ENCODE measurements around the gene SPOPL.

GRCh38 chr2:138501425-138502254 is at the start of gene SPOPL:
- TF ChIP-seq POLR2A (IDR thresholded peaks at IDR 0.05; ENCODE audit: low read depth, low read length) (peak; percentile 92), POLR2AphosphoS5 (IDR thresholded peaks at IDR 0.05; ENCODE audit: low read depth, low read length) (peak; percentile 64; the same call in 1 of the 2 replicates), TAF1 (IDR thresholded peaks at IDR 0.05; ENCODE audit: borderline replicate concordance, low read depth, low read length) (peak; percentile 79)

Measured in GM12892 (cell line).